Ishikawa (cell line): ENCODE measurements around the gene KIRREL3.

Experiments used
- CREB1 ChIP-seq: IDR thresholded peaks from 2 replicates; pipeline ENCODE4 v1.6.1; 2012; ENCODE audit warnings: low read depth
- EP300 ChIP-seq: IDR thresholded peaks from 2 replicates; pipeline ENCODE4 v1.6.1; 2012; ENCODE audit warnings: borderline replicate concordance
- MAX ChIP-seq: IDR thresholded peaks from 2 replicates; pipeline ENCODE4 v1.6.1; 2012
- NFIC ChIP-seq: IDR thresholded peaks from 2 replicates; pipeline ENCODE4 v1.6.1; 2012
- TAF1 ChIP-seq: IDR thresholded peaks from 2 replicates; pipeline ENCODE4 v1.6.1; 2012; ENCODE audit warnings: low read depth, mild to moderate bottlenecking
- TCF12 ChIP-seq: IDR thresholded peaks from 2 replicates; pipeline ENCODE4 v1.6.1; 2012; ENCODE audit warnings: low read depth

- TF ChIP-seq TCF12, result no peak
- TF ChIP-seq MAX, result no peak
- no peak for TF ChIP-seq NFIC
- no peak for TF ChIP-seq CREB1
- TF ChIP-seq TAF1, result no peak
- no peak for TF ChIP-seq EP300
These were observed 453.4 kb downstream of the KIRREL3 start for GRCh38 chr11:126547161-126547560.
